HG02642 (cell line): ENCODE results near the gene TMEM150A.
"Not testable (repeated sequence)": the region's sequence is repeated elsewhere in the genome, so short reads cannot be mapped to it uniquely, and the experiment has no call there.

Experiments used
- ATAC-seq: cut with Tn5 transposase; IDR thresholded peaks from one replicate; pipeline ENCODE4 v1.9.1; 2021; ENCODE audit warnings: mild to moderate bottlenecking; ENCODE audit not compliant: unreplicated experiment, poor library complexity

The TMEM150A gene

GRCh38 chr2:85613717-85614515 lies 11.4 kb upstream of the TMEM150A start:
- no peak for ATAC-seq

- peak; percentile 78 for ATAC-seq
These were observed 9.4 kb upstream of the TMEM150A start, which contains the start of gene C2orf68 for GRCh38 chr2:85611705-85612587. Gene C2orf68, minus strand, starts transcription at chr2:85612066. Its CDS starts 82 bp downstream, at chr2:85611984.

DNA sequence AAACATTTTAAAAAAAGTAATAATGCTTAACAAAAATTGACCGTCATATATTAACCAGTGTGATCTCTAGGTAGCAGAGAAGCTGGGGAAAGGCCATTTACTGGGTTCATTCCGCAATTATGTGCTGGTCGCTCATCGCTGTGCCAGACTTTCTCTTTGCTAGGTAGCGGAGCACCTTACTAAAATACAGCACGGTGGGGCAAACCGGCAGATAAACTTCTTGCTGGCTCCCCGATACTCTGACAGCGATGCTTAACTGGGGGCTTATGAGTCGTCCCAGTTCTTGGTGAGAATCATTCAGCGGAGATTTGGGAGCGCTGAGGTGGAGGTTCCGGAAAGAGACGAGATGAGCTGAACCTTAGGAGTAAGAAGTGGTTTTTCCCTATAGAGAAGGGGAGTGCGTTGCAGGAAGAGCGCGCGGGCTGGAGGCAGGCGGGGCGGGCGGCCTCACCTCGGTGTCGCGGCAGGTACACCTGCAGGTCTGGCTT lies 8.8 kb upstream of the TMEM150A start:
- ATAC-seq = no peak

- no peak for ATAC-seq
These were observed 5.0 kb upstream of the TMEM150A start for GRCh38 chr2:85607268-85608215.

GRCh38 chr2:85606116-85606455 lies 3.6 kb upstream of the TMEM150A start:
- ATAC-seq = no peak

- ATAC-seq = no peak
These were observed 3.1 kb upstream of the TMEM150A start for GRCh38 chr2:85605406-85606115.

- ATAC-seq = no peak
These were observed 2.3 kb upstream of the TMEM150A start for GRCh38 chr2:85604568-85605339.

DNA sequence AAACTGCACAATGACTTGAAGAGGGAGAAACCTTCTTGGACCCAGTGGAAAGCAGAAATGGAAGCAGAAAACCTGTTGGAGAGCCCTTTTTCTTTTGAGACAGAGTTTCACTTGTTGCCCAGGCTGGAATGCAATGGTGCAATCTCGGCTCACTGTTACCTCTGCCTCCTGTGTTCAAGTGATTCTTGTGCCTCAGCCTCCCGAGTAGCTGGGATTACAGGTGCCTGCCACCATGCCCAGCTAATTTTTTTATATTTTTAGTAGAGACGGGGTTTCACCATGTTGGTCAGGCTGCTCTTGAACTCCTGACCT lies 1.6 kb upstream of the TMEM150A start:
- not testable (repeated sequence) for ATAC-seq

DNA sequence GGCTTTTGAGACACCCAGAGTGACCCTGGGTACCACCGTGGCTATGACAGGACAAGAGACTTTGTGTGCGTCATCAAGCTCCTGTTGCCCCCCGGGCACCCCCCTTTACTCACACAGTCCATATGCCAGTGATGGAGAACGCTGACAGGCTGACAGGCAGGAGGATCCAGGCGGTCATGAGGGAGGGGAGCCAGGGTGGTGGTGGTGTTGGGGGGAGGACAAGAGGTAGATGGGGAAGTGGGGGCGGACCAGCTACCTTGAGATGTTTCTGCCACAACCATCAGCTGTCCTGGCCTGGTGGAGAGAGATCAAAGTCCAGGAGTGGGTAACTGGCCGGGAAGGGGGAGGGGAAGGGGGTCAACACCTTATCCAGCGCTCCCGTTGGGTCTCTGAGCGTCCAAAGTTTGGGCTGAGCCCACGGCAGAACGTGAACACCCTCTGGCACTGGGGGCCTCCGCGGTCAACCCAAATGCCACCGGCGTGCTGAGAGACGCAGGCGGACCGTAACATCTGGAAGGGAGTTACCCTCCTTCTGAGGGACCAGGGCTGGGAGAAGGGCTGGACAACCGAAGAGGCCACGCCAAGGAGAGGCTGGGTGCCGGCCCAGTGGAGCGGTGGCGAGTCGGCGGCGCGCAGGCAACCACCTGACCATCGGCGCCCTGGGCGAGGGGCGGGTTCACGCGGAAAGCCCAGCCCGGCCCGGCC lies 575 bp downstream of the TMEM150A start:
- ATAC-seq = peak; percentile 43

- ATAC-seq = no peak
These were observed 1.3 kb downstream of the TMEM150A start for GRCh38 chr2:85600951-85601770.

- no peak for ATAC-seq
These were observed 2.3 kb downstream of the TMEM150A start for GRCh38 chr2:85600235-85600575.

DNA sequence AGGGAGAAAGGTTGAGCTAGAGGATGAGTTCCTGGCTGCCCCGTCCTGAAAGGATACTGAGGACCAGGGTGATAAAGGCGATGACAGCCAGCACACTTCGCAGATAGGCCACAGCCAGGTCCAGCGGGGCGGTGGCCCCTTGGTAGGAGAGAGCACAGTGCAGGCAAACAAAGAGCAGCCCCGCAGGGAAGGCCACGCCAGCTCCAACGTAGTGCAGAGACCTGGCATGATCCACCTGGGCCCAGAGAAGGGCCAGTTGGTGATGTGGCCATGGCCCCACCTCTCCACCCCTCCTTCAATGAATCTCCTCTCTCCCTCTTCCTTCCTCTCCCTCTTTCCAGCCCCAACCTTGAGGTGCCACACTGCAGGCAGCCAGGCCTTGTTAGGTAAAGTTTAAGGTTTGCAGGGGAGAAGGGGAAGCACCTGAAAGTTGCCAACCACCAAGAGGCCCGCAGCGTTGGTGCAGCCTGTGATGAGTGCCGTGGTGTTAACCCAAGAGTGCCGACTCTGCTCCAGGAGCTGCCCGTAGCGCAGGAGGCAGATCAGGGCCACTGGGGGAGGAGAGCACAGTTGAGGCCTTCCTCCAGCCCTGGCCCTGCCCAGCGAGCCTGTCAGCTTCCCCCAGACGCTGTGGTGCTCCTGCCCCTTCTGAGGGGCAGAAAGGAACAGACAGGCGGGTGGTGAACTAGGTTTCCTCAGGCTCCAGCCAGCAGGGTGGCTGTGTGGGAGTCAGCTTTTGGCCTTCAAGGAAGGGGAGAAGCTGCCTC lies 2.8 kb downstream of the TMEM150A start:
- ATAC-seq = no peak

DNA sequence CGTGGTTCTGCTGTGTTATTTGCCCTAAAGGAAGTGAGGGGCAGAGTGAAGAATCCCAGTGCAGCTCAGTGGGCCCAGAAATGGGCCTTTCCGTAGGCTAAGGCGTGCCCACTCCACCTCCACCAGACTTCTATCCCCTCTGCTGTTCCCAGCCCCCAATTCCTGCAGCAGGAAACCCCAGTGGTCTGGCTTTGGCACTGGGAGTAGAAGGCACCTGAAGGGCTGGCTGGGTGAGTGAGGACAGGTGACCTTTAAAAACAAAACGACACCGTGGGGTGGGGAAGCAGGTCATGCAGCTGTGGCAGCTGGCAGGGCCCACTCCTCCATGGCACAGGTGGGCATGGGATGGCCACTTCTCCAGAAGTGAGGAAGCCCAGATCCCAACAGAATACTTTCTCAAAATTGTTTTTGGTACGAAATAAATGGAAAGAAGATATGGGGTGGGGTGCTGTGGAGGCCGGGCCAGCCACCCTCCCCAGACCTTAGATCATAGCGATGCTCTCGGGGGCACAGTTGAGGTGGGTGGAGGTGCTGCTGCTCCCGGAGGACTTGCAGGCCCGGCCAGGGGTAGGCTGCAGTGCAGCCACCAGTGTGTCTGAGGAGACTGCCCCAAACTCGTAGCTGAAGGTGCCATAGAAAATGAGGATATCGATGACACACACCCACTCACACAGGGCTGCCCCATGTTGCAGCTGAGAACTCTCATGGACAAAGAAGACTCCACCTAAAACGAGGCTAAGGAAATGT lies 3.7 kb downstream of the TMEM150A start:
- ATAC-seq = no peak

- ATAC-seq = no peak
These were observed 5.3 kb downstream of the TMEM150A start for GRCh38 chr2:85597241-85597640.

DNA sequence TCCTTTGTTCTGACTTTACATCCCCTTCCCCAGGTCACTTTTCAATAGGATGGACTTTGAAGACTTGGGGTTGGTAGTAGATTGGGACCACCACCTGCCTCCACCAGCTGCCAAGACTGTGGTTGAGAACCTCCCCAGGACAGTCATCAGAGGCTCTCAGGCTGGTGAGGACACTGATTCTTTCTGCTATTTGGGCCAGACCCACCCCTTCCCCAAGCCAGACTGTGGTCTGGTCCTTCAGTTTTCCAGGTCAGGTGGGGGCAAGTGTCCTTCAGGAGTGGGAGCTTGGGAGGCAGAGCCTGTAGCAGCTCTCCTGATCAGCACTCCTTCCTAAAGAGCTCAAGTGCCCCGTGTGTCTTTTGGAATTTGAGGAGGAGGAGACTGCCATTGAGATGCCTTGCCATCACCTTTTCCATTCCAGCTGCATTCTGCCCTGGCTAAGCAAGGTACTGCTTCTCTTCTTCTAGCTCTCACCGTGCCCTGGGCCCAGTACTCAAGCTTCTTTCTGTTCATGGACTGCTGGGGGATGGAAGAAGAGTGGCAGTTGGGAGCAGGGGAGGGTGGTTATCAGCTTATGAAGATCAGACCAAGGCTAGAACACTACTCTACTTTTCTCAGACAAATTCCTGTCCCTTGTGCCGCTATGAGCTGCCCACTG lies 5.9 kb downstream of the TMEM150A start:
- no peak for ATAC-seq

DNA sequence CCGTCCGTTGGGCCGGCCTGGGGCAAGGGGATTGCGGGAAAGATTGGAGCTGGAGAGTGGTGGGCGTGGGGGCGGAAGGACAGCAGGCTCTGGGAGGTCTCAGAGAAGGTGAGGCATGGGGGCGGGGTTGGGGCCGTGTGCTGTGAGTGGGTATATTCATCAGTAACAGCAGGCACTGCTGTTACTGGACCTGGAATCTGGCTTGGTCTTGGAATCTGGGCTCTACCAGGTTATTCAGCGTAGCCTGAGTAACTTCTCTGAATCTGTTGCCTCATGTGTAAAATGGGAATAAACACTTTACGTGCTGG lies 6.5 kb downstream of the TMEM150A start:
- ATAC-seq = no peak
